H1 (cell line): ENCODE results near the gene FTCDNL1. TPM values are rescaled to one million over a fixed set of nuclear protein-coding genes. Genes with fewer than 3 reads are reported as not detected.

ENCODE experiments used
- CTCF ChIA-PET: fragments of 300-600 bp; sonication (Branson Sonifier 250); formaldehyde crosslinking; loops from one replicate; lab custom pipeline; 2021; ENCODE audit not compliant: partially characterized antibody; lab: Charles Lee
- POLR2A ChIA-PET: fragments of 300-600 bp; sonication (Branson Sonifier 250); formaldehyde crosslinking; loops from one replicate; lab custom pipeline; 2021; ENCODE audit warnings: inconsistent platforms; ENCODE audit not compliant: partially characterized antibody; lab: Charles Lee
- DNase-seq, 2 experiments: peaks; one replicate each; pipeline versions ENCODE4 v3.0.0 to v3.0.0-alpha.2; 2010 to 2022; ENCODE audit warnings: low spot score in 2 of 2, low read depth in 1 of 2, mixed read lengths in 1 of 2
- FAIRE-seq: peaks from 2 replicates; lab custom pipeline; 2011; peaks lifted over from hg19 to GRCh38; lab: Jason Lieb, UNC
- H2AFZ ChIP-seq: 2 replicates; pipeline ENCODE4 v1.8.1; 2012; ENCODE audit warnings: low read length, inconsistent platforms
- H2AK5ac ChIP-seq: 2 replicates; pipeline ENCODE4 v1.6.1; 2013; ENCODE audit warnings: low read depth, low read length
- H2BK120ac ChIP-seq: replicated peaks from 2 replicates; pipeline ENCODE3; 2013; ENCODE audit warnings: low read depth, low read length, inconsistent platforms
- H2BK12ac ChIP-seq: 2 replicates; pipeline ENCODE4 v1.6.1; 2013; ENCODE audit warnings: low read depth, low read length
- H2BK15ac ChIP-seq: 2 replicates; pipeline ENCODE4 v1.6.1; 2013; ENCODE audit warnings: low read length
- H2BK20ac ChIP-seq: 2 replicates; pipeline ENCODE4 v1.6.1; 2013; ENCODE audit warnings: low read length
- H2BK5ac ChIP-seq: 2 replicates; pipeline ENCODE4 v1.6.1; 2013; ENCODE audit warnings: low read depth, low read length
- H3K14ac ChIP-seq: 2 replicates; pipeline ENCODE4 v1.6.1; 2013; ENCODE audit warnings: inconsistent platforms; ENCODE audit not compliant: insufficient read length
- H3K18ac ChIP-seq: 2 replicates; pipeline ENCODE4 v1.6.1; 2013; ENCODE audit warnings: low read length; ENCODE audit errors: extremely low read depth
- H3K23ac ChIP-seq: 2 replicates; pipeline ENCODE4 v1.6.1; 2013; ENCODE audit warnings: inconsistent platforms; ENCODE audit not compliant: insufficient read length
- H3K23me2 ChIP-seq: 2 replicates; pipeline ENCODE4 v1.6.1; 2013; ENCODE audit warnings: low read depth, low read length
- H3K27ac ChIP-seq: 2 replicates; pipeline ENCODE4 v1.6.1; 2011; ENCODE audit warnings: low read depth, low read length, inconsistent platforms
- H3K27me3 ChIP-seq, 4 experiments: replicated peaks in 1 of 4; 1 replicate in 1 of 4; 2 replicates in 3 of 4; pipeline versions ENCODE4 v1.6.1 to v1.8.1; 2011 to 2013; ENCODE audit warnings: low read length in 3 of 4, mild to moderate bottlenecking in 3 of 4, inconsistent platforms in 2 of 4, mixed read lengths in 2 of 4, moderate library complexity in 1 of 4; ENCODE audit not compliant: control insufficient read depth in 3 of 4, insufficient read depth in 3 of 4; ENCODE audit errors: extremely low read depth in 1 of 4
- H3K36me3 ChIP-seq, 4 experiments: 2 replicates each; pipeline versions ENCODE4 v1.6.1 to v1.8.1; 2011 to 2013; ENCODE audit warnings: mild to moderate bottlenecking in 4 of 4, low read length in 3 of 4, moderate library complexity in 2 of 4, control low read depth in 1 of 4, inconsistent platforms in 1 of 4; ENCODE audit not compliant: insufficient read depth in 4 of 4, control insufficient read depth in 2 of 4
- H3K4ac ChIP-seq: replicated peaks from 2 replicates; pipeline ENCODE3; 2013; ENCODE audit warnings: low read length, low read depth, mixed read lengths, inconsistent platforms; ENCODE audit not compliant: insufficient read length
- H3K4me1 ChIP-seq, 4 experiments: replicated peaks in 1 of 4; 1 replicate in 1 of 4; 2 replicates in 3 of 4; pipeline versions ENCODE4 v1.6.1 to v1.8.1; 2011 to 2013; ENCODE audit warnings: low read length in 3 of 4, inconsistent platforms in 2 of 4, mixed read lengths in 1 of 4; ENCODE audit not compliant: insufficient read depth in 4 of 4, control insufficient read depth in 3 of 4
- H3K4me2 ChIP-seq, 2 experiments: 2 replicates each; pipeline versions ENCODE4 v1.6.1 to v1.8.1; 2011 to 2013; ENCODE audit warnings: low read depth in 2 of 2, low read length in 2 of 2, control low read depth in 1 of 2, inconsistent platforms in 1 of 2, mild to moderate bottlenecking in 1 of 2; ENCODE audit not compliant: insufficient read depth in 1 of 2
- H3K4me3 ChIP-seq, 4 experiments: fragments of 200-600, 300-600 bp in 1 of 4; sonication (generic), shearing (Covaris generic), sonication (Bioruptor Twin) in 1 of 4; 2 replicates each; pipeline versions ENCODE4 v1.5.1 to v1.8.1; 2011 to 2016; ENCODE audit warnings: low read length in 4 of 4, low read depth in 3 of 4, control low read depth in 2 of 4, inconsistent platforms in 2 of 4, mild to moderate bottlenecking in 2 of 4, mixed read lengths in 1 of 4, moderate library complexity in 1 of 4; ENCODE audit not compliant: insufficient read depth in 2 of 4; ENCODE audit errors: extremely low read depth in 1 of 4
- H3K56ac ChIP-seq: replicated peaks from 2 replicates; pipeline ENCODE3; 2013; ENCODE audit warnings: low read depth, mild to moderate bottlenecking, mixed read lengths, low read length, inconsistent platforms; ENCODE audit not compliant: insufficient read length
- H3K79me1 ChIP-seq: 2 replicates; pipeline ENCODE4 v1.6.1; 2013; ENCODE audit warnings: low read depth, low read length, control low read depth
- H3K79me2 ChIP-seq, 2 experiments: 2 replicates each; pipeline versions ENCODE4 v1.6.1 to v1.8.1; 2012 to 2013; ENCODE audit warnings: low read length in 2 of 2, mild to moderate bottlenecking in 2 of 2, inconsistent platforms in 1 of 2; ENCODE audit not compliant: insufficient read depth in 2 of 2, control insufficient read depth in 1 of 2
- H3K9ac ChIP-seq, 4 experiments: replicated peaks in 1 of 4; 1 replicate in 1 of 4; 2 replicates in 3 of 4; pipeline versions ENCODE4 v1.6.1 to v1.8.1; 2011 to 2013; ENCODE audit warnings: low read depth in 3 of 4, low read length in 3 of 4, control low read depth in 2 of 4, mild to moderate bottlenecking in 2 of 4, moderate library complexity in 2 of 4, inconsistent platforms in 1 of 4; ENCODE audit errors: extremely low read depth in 1 of 4
- H3K9me3 ChIP-seq, 2 experiments: 2 replicates each; pipeline versions ENCODE4 v1.6.1 to v1.8.1; 2012 to 2013; ENCODE audit warnings: mild to moderate bottlenecking in 2 of 2, moderate library complexity in 2 of 2, control low read depth in 1 of 2, inconsistent platforms in 1 of 2, low read depth in 1 of 2, low read length in 1 of 2, mixed read lengths in 1 of 2; ENCODE audit not compliant: insufficient read depth in 2 of 2
- H4K20me1 ChIP-seq, 2 experiments: replicated peaks in 1 of 2; 2 replicates each; pipeline versions ENCODE3 to v1.8.1; 2011 to 2013; ENCODE audit warnings: inconsistent platforms in 2 of 2, low read length in 2 of 2, mild to moderate bottlenecking in 1 of 2; ENCODE audit not compliant: insufficient read depth in 2 of 2, control insufficient read depth in 1 of 2
- H4K5ac ChIP-seq: 2 replicates; pipeline ENCODE4 v1.6.1; 2013; ENCODE audit warnings: low read length, low read depth, mixed read lengths, inconsistent platforms; ENCODE audit not compliant: insufficient read length
- H4K8ac ChIP-seq: 2 replicates; pipeline ENCODE4 v1.8.0; 2013; ENCODE audit warnings: mild to moderate bottlenecking, moderate library complexity, low read length, inconsistent platforms; ENCODE audit not compliant: insufficient read depth; ENCODE audit errors: extremely low read depth
- H4K91ac ChIP-seq: replicated peaks from 2 replicates; pipeline ENCODE3; 2013; ENCODE audit warnings: low read length, mixed read lengths, inconsistent platforms; ENCODE audit not compliant: insufficient read length
- BCL11A ChIP-seq, 2 experiments: IDR thresholded peaks; one replicate each; pipeline ENCODE4 v1.6.1; 2011; ENCODE audit warnings: low read depth in 2 of 2, low read length in 2 of 2, mild to moderate bottlenecking in 2 of 2
- BRCA1 ChIP-seq: IDR thresholded peaks from 2 replicates; pipeline ENCODE4 v1.6.1; 2012; ENCODE audit warnings: low read depth, low read length, improper control_type of control experiment
- CBX5 ChIP-seq: fragments of 300-800, 300-1000 bp; sonication (generic); IDR thresholded peaks from 2 replicates; pipeline ENCODE4 v1.7.1; 2016; ENCODE audit warnings: antibody characterized with exemption, low read length, low read depth
- CHD2 ChIP-seq: IDR thresholded peaks from 2 replicates; pipeline ENCODE4 v1.6.1; 2012; ENCODE audit warnings: low read length, improper control_type of control experiment
- EZH2 ChIP-seq: fragments of 200-600 bp; sonication (generic); IDR thresholded peaks from 2 replicates; pipeline ENCODE4 v1.7.1; 2012; ENCODE audit warnings: low read depth, mild to moderate bottlenecking, moderate library complexity, low read length, inconsistent platforms; ENCODE audit not compliant: severe bottlenecking
- FOSL1 ChIP-seq: IDR thresholded peaks from 2 replicates; pipeline ENCODE4 v1.6.1; 2011; ENCODE audit warnings: mild to moderate bottlenecking, low read depth, low read length, moderate library complexity; ENCODE audit not compliant: insufficient read depth
- GTF2F1 ChIP-seq: IDR thresholded peaks from 2 replicates; pipeline ENCODE4 v1.6.1; 2012; ENCODE audit warnings: low read depth, low read length, improper control_type of control experiment, borderline replicate concordance
- JUN ChIP-seq: IDR thresholded peaks from 2 replicates; pipeline ENCODE4 v1.6.1; 2011; ENCODE audit warnings: low read depth, mild to moderate bottlenecking, improper control_type of control experiment, low read length
- JUND ChIP-seq: IDR thresholded peaks from 2 replicates; pipeline ENCODE4 v1.6.1; 2011; ENCODE audit warnings: mild to moderate bottlenecking, improper control_type of control experiment, low read length
- TBP ChIP-seq: IDR thresholded peaks from 2 replicates; pipeline ENCODE4 v1.6.1; 2011; ENCODE audit warnings: low read depth, low read length, improper control_type of control experiment
- WGBS, 2 experiments: shearing (Covaris generic) in 1 of 2; methylation state at CpG; one replicate each; pipeline versions ENCODE4 v1.1.6 to v1.1.7; 2013 to 2015; ENCODE audit warnings: low lambda C conversion rate in 2 of 2, mixed read lengths in 2 of 2, inconsistent platforms in 1 of 2, low coverage in 1 of 2, missing lambda C conversion rate in 1 of 2; ENCODE audit not compliant: insufficient replicate concordance in 2 of 2, insufficient coverage in 1 of 2, insufficient read length in 1 of 2; ENCODE audit errors: extremely low coverage in 1 of 2, missing lambda C conversion rate in 1 of 2; 5-methylcytosine and 5-hydroxymethylcytosine counted together
- polyA plus RNA-seq, 7 experiments: library from polyadenylated mRNA; depleted of rRNA in 3 of 7; stranded (reverse) in 5 of 7; unstranded in 2 of 7; fragments of >200 nt in 5 of 7; fragments of 200-250 nt in 2 of 7; gene quantifications; 1 replicate in 5 of 7; 2 replicates in 1 of 7; 4 replicates in 1 of 7; pipeline versions ENCODE4 v1.2.1 to v1.2.3, GENCODE V29; 2011 to 2013; ENCODE audit warnings: missing spikeins in 2 of 7, mixed read lengths in 2 of 7
- total RNA-seq: library from RNA; stranded (reverse); fragmentation: NEBNext Ultra II Directional; extraction: Animal tissue kit (Norgen Biotek cat#: 25700); gene quantifications from 2 replicates; pipeline ENCODE4 v1.2.1, GENCODE V29; 2021
- TF ChIP-seq, protein P1 (sequence below): IDR thresholded peaks from 2 replicates; pipeline ENCODE4 v1.6.1; 2012; ENCODE audit warnings: inconsistent platforms
- TF ChIP-seq, protein P2 (sequence below): IDR thresholded peaks from 2 replicates; pipeline ENCODE4 v1.6.1; 2011; ENCODE audit warnings: low read depth, mild to moderate bottlenecking, low read length; ENCODE audit not compliant: insufficient read depth

Gene FTCDNL1
- total and polyA plus RNA-seq, 2 of the 8 experiments (the other 6 are each of a cell fraction or from before 2014, with no cell fraction given) = 0.41 to 0.97 TPM

DNA sequence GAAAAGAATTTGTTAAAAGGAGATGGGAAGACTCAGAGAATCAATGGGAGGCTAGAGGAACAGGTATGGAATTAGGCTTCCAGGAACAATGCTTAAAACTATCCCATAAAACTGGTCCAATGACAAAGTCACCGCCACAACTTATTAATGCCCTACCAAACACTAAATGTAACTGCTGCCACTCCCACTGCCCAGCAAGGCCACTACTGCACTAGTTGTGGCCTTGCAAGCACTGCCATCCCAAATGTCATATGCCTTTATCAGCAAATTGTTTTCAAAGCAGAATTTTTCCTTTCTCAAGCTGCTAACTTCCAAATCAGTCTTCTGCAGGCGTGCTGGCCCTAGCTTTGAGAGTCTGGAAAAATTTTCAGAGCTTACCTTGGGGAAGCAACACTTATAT, 45.6 kb upstream of the FTCDNL1 start:
- Histone ChIP-seq H4K8ac (no peak overlapping the region), H3K23me2 (no peaks in the 10 kb centered on the region), H3K14ac (no peak overlapping the region), H4K5ac (no peak overlapping the region), H3K18ac (no peak overlapping the region), H2BK20ac (no peak overlapping the region), H3K27me3 (no peaks in the 10 kb centered on the region), H4K91ac (no peak overlapping the region), H3K23ac (no peak overlapping the region), H2AFZ (no peak overlapping the region), H3K4me3 (no peak overlapping the region), H3K79me1 (no peaks in the 10 kb centered on the region), H2BK15ac (no peak overlapping the region), H3K9ac (no peak overlapping the region), H3K56ac (no peak overlapping the region), H4K20me1 (no peaks in the 10 kb centered on the region), H2BK5ac (no peak overlapping the region), H3K27ac (no peak overlapping the region), H3K4ac (no peak overlapping the region), H2BK12ac (no peak overlapping the region), H2BK120ac (no peak overlapping the region), H3K9me3 (no peaks in the 10 kb centered on the region), H3K4me1 (no peaks in the 10 kb centered on the region), H3K4me2 (no peak overlapping the region), H3K79me2 (no peaks in the 10 kb centered on the region), H2AK5ac (no peak overlapping the region), H3K36me3 (no peaks in the 10 kb centered on the region)
- DNase-seq = no peak
- POLR2A ChIA-PET = interaction anchor here (0.8 kb wide), 1 partner anchor 14 kb away, joined by 3 read pairs; the partner anchor contains the start of gene C2orf69
- TF ChIP-seq BRCA1 = no peak
- TF ChIP-seq FOSL1 = no peak
- TF ChIP-seq JUN = no peak
- TF ChIP-seq TBP = no peak
- no peak for TF ChIP-seq CHD2
- TF ChIP-seq EZH2 = no peak
- TF ChIP-seq BCL11A (IDR thresholded peaks at IDR 0.05; ENCODE audit: low read depth in 2 of 2, low read length in 2 of 2) = no peak
- TF ChIP-seq CBX5 = no peak
- TF ChIP-seq GTF2F1 = no peak
- TF ChIP-seq JUND = no peak
- TF ChIP-seq, protein P1, sequence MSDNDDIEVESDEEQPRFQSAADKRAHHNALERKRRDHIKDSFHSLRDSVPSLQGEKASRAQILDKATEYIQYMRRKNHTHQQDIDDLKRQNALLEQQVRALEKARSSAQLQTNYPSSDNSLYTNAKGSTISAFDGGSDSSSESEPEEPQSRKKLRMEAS = no peak
- TF ChIP-seq, protein P2, sequence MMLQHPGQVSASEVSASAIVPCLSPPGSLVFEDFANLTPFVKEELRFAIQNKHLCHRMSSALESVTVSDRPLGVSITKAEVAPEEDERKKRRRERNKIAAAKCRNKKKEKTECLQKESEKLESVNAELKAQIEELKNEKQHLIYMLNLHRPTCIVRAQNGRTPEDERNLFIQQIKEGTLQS = no peak
- no peak for FAIRE-seq
- CTCF ChIA-PET = no interaction called here
- WGBS, 2 experiments = 86% methylated on average over 2 of the region's 2 CpGs; no CpG with 5 or more reads in 1 of the 2 experiments
